ENCODE results near the gene ARHGAP20.

Gene ARHGAP20

DNA sequence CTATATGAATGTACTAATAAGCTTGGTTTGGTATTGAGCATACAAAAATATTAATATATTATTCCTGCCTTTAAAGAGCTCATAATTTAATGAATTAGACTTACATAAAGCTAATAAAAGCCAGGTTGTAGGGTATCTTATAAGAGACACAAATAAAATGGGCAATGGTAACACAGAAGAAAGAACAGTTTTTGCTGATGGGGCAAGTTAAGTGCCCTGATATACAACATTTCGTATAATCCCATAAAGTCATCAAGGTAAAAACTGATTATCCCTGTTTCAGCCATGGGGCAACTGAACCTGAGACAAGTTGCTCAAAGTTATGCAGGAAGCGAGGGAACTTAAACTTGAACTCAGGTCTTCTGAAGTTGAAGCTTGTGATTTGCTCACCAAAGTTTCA, 48.9 kb upstream of the ARHGAP20 start:
- TF ChIP-seq, protein P1, sequence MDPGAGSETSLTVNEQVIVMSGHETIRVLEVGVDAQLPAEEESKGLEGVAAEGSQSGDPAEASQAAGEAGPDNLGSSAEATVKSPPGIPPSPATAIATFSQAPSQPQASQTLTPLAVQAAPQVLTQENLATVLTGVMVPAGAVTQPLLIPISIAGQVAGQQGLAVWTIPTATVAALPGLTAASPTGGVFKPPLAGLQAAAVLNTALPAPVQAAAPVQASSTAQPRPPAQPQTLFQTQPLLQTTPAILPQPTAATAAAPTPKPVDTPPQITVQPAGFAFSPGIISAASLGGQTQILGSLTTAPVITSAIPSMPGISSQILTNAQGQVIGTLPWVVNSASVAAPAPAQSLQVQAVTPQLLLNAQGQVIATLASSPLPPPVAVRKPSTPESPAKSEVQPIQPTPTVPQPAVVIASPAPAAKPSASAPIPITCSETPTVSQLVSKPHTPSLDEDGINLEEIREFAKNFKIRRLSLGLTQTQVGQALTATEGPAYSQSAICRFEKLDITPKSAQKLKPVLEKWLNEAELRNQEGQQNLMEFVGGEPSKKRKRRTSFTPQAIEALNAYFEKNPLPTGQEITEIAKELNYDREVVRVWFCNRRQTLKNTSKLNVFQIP (CRISPR knock-in tag; IDR thresholded peaks at IDR 0.05; ENCODE audit: borderline replicate concordance, low read depth): no peak
- TF ChIP-seq ZC3H10 (CRISPR knock-in tag; IDR thresholded peaks at IDR 0.05): no peak
- no peak for TF ChIP-seq ZFP3 (CRISPR knock-in tag; IDR thresholded peaks at IDR 0.05)
- TF ChIP-seq ZNF565 (CRISPR knock-in tag; conservative IDR thresholded peaks at IDR 0.05; ENCODE audit: low read depth): no peak
- TF ChIP-seq, protein P2, sequence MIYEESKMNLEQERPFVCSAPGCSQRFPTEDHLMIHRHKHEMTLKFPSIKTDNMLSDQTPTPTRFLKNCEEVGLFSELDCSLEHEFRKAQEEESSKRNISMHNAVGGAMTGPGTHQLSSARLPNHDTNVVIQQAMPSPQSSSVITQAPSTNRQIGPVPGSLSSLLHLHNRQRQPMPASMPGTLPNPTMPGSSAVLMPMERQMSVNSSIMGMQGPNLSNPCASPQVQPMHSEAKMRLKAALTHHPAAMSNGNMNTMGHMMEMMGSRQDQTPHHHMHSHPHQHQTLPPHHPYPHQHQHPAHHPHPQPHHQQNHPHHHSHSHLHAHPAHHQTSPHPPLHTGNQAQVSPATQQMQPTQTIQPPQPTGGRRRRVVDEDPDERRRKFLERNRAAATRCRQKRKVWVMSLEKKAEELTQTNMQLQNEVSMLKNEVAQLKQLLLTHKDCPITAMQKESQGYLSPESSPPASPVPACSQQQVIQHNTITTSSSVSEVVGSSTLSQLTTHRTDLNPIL (CRISPR knock-in tag; IDR thresholded peaks at IDR 0.05; ENCODE audit: low read depth): no peak
- no peak for TF ChIP-seq ESRRG (CRISPR knock-in tag; IDR thresholded peaks at IDR 0.05)
- no peak for TF ChIP-seq ISL1 (CRISPR knock-in tag; IDR thresholded peaks at IDR 0.05)
- TF ChIP-seq SNAI2 (CRISPR knock-in tag; IDR thresholded peaks at IDR 0.05): no peak
- no peak for TF ChIP-seq OSR1 (CRISPR knock-in tag; IDR thresholded peaks at IDR 0.05)
- TF ChIP-seq, protein P3, sequence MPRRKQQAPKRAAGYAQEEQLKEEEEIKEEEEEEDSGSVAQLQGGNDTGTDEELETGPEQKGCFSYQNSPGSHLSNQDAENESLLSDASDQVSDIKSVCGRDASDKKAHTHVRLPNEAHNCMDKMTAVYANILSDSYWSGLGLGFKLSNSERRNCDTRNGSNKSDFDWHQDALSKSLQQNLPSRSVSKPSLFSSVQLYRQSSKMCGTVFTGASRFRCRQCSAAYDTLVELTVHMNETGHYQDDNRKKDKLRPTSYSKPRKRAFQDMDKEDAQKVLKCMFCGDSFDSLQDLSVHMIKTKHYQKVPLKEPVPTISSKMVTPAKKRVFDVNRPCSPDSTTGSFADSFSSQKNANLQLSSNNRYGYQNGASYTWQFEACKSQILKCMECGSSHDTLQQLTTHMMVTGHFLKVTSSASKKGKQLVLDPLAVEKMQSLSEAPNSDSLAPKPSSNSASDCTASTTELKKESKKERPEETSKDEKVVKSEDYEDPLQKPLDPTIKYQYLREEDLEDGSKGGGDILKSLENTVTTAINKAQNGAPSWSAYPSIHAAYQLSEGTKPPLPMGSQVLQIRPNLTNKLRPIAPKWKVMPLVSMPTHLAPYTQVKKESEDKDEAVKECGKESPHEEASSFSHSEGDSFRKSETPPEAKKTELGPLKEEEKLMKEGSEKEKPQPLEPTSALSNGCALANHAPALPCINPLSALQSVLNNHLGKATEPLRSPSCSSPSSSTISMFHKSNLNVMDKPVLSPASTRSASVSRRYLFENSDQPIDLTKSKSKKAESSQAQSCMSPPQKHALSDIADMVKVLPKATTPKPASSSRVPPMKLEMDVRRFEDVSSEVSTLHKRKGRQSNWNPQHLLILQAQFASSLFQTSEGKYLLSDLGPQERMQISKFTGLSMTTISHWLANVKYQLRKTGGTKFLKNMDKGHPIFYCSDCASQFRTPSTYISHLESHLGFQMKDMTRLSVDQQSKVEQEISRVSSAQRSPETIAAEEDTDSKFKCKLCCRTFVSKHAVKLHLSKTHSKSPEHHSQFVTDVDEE (CRISPR knock-in tag; IDR thresholded peaks at IDR 0.05): no peak
- TF ChIP-seq TCF4 (CRISPR knock-in tag; IDR thresholded peaks at IDR 0.05; ENCODE audit: borderline replicate concordance): no peak
- no peak for TF ChIP-seq ARNTL (CRISPR knock-in tag; IDR thresholded peaks at IDR 0.05; ENCODE audit: borderline replicate concordance, low read depth)
- no peak for TF ChIP-seq TOX (CRISPR knock-in tag; IDR thresholded peaks at IDR 0.05; ENCODE audit: borderline replicate concordance)
- no peak for TF ChIP-seq RARB (CRISPR knock-in tag; IDR thresholded peaks at IDR 0.05)
- TF ChIP-seq BACH2 (CRISPR knock-in tag; IDR thresholded peaks at IDR 0.05; ENCODE audit: borderline replicate concordance): no peak
- no peak for ATAC-seq

DNA sequence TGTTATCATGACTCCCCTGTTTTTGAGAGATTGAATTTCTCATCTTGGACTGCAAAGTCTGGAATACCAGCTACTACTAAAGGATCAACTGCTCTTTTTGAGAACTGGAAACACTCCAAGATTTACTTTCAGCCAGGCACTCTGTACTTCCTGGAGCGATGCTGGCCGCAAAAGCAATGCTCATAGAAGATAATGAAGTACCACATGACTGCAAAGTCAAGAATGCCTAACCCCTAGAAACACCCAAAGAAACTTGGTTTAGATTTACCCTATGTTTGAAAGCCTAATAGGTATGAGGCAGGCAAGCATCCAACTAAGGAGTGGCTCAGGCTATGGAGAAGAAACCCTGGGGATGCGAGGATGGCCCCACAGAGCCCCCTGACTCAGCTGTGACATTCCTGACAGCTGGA, 47.7 kb upstream of the ARHGAP20 start:
- no peak for TF ChIP-seq BACH2 (CRISPR knock-in tag; IDR thresholded peaks at IDR 0.05; ENCODE audit: borderline replicate concordance)
- TF ChIP-seq ARNTL (CRISPR knock-in tag; IDR thresholded peaks at IDR 0.05; ENCODE audit: borderline replicate concordance, low read depth): no peak
- TF ChIP-seq, protein P1 (CRISPR knock-in tag; IDR thresholded peaks at IDR 0.05; ENCODE audit: borderline replicate concordance, low read depth): no peak
- TF ChIP-seq TOX (CRISPR knock-in tag; IDR thresholded peaks at IDR 0.05; ENCODE audit: borderline replicate concordance): no peak
- no peak for TF ChIP-seq SNAI2 (CRISPR knock-in tag; IDR thresholded peaks at IDR 0.05)
- no peak for TF ChIP-seq ZNF565 (CRISPR knock-in tag; conservative IDR thresholded peaks at IDR 0.05; ENCODE audit: low read depth)
- TF ChIP-seq ZC3H10 (CRISPR knock-in tag; IDR thresholded peaks at IDR 0.05): no peak
- TF ChIP-seq, protein P2 (CRISPR knock-in tag; IDR thresholded peaks at IDR 0.05; ENCODE audit: low read depth): no peak
- no peak for TF ChIP-seq ZFP3 (CRISPR knock-in tag; IDR thresholded peaks at IDR 0.05)
- no peak for TF ChIP-seq CSDC2 (CRISPR knock-in tag; IDR thresholded peaks at IDR 0.05)
- no peak for TF ChIP-seq ZNF70 (CRISPR knock-in tag; IDR thresholded peaks at IDR 0.05)
- no peak for TF ChIP-seq ZNF8 (CRISPR knock-in tag; IDR thresholded peaks at IDR 0.05)
- TF ChIP-seq, protein P4, sequence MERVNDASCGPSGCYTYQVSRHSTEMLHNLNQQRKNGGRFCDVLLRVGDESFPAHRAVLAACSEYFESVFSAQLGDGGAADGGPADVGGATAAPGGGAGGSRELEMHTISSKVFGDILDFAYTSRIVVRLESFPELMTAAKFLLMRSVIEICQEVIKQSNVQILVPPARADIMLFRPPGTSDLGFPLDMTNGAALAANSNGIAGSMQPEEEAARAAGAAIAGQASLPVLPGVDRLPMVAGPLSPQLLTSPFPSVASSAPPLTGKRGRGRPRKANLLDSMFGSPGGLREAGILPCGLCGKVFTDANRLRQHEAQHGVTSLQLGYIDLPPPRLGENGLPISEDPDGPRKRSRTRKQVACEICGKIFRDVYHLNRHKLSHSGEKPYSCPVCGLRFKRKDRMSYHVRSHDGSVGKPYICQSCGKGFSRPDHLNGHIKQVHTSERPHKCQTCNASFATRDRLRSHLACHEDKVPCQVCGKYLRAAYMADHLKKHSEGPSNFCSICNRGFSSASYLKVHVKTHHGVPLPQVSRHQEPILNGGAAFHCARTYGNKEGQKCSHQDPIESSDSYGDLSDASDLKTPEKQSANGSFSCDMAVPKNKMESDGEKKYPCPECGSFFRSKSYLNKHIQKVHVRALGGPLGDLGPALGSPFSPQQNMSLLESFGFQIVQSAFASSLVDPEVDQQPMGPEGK (CRISPR knock-in tag; IDR thresholded peaks at IDR 0.05; ENCODE audit: borderline replicate concordance): no peak
- no peak for TF ChIP-seq TCF4 (CRISPR knock-in tag; IDR thresholded peaks at IDR 0.05; ENCODE audit: borderline replicate concordance)
- no peak for TF ChIP-seq RARB (CRISPR knock-in tag; IDR thresholded peaks at IDR 0.05)
- no peak for TF ChIP-seq ZFP30 (CRISPR knock-in tag; IDR thresholded peaks at IDR 0.05)
- ATAC-seq: no peak

All from SK-N-SH treated with all-trans-retinoic acid at 6 μM for 48 hours (cell line).